Activated CD4-positive, CD25-positive, alpha-beta regulatory T cell (primary cell): ENCODE data around the gene KREMEN1.

Experiments
- DNase-seq, 4 experiments: peaks; one replicate each; lab custom pipeline; 2025; lab: John Stamatoyannopoulos, UW

The KREMEN1 gene

GRCh38 chr22:29049655-29050263 is 23.1 kb upstream of the KREMEN1 start:
- no peak for DNase-seq

GRCh38 chr22:29050457-29050856 is 22.4 kb upstream of the KREMEN1 start:
- DNase-seq: no peak

- no peak for DNase-seq
These were observed 19.7 kb upstream of the KREMEN1 start for GRCh38 chr22:29053048-29053702.

- DNase-seq: no peak
These were observed 18.5 kb upstream of the KREMEN1 start for GRCh38 chr22:29054251-29054767.

- DNase-seq: no peak
These were observed 17.5 kb upstream of the KREMEN1 start for GRCh38 chr22:29055192-29055830.

GRCh38 chr22:29056472-29056871 is 16.4 kb upstream of the KREMEN1 start:
- DNase-seq: no peak

GRCh38 chr22:29060251-29060869 is 12.5 kb upstream of the KREMEN1 start:
- DNase-seq: no peak

GRCh38 chr22:29060931-29061330 is 11.9 kb upstream of the KREMEN1 start:
- no peak for DNase-seq

- no peak for DNase-seq
These were observed 11.1 kb upstream of the KREMEN1 start, which contains the start of gene C22orf31 for GRCh38 chr22:29061773-29062172. Gene C22orf31 (minus strand): TSS chr22:29061831. CDS start chr22:29061792, 39 bp downstream.

- no peak for DNase-seq
These were observed 10.5 kb upstream of the KREMEN1 start for GRCh38 chr22:29062286-29062821.

- DNase-seq: no peak
These were observed 7.2 kb upstream of the KREMEN1 start for GRCh38 chr22:29065468-29066190.

- DNase-seq: no peak
These were observed 3.4 kb upstream of the KREMEN1 start for GRCh38 chr22:29069463-29069862.

GRCh38 chr22:29070490-29070889 is 2.3 kb upstream of the KREMEN1 start:
- DNase-seq: no peak

GRCh38 chr22:29071261-29072045 is 1.4 kb upstream of the KREMEN1 start:
- no peak for DNase-seq

GRCh38 chr22:29072193-29072978 is 449 bp upstream of the KREMEN1 start:
- DNase-seq: peak; percentile 58 to 72 (median 63)

- no peak for DNase-seq
These were observed 912 bp downstream of the KREMEN1 start for GRCh38 chr22:29073618-29074275.

- DNase-seq: no peak
These were observed 1.5 kb downstream of the KREMEN1 start for GRCh38 chr22:29074276-29074772.

- no peak for DNase-seq
These were observed 5.4 kb downstream of the KREMEN1 start for GRCh38 chr22:29078036-29078868.
